Transverse colon (tissue), 4 donors: Measurements from ENCODE around the gene CDK5RAP1. TPM values are rescaled to one million over a fixed set of nuclear protein-coding genes. Genes with fewer than 3 reads are reported as not detected.

Source experiments
- DNase-seq: peaks from one replicate; pipeline ENCODE4 v3.0.0-alpha.2; 2019
- H3K27ac ChIP-seq, 4 donors: fragments of 200-600 bp; sonication (generic); 2 replicates each; pipeline ENCODE4 v1.5.1; 2016 to 2018; ENCODE audit warnings: inconsistent platforms in 4 of 4
- H3K27me3 ChIP-seq: fragments of 200-600 bp; sonication (generic); 2 replicates; pipeline ENCODE4 v1.5.1; 2017; ENCODE audit warnings: inconsistent platforms
- H3K36me3 ChIP-seq, 4 donors: fragments of 200-600 bp; sonication (generic); 2 replicates each; pipeline ENCODE4 v1.5.1; 2017 to 2019; ENCODE audit warnings: inconsistent platforms in 4 of 4
- H3K4me1 ChIP-seq, 4 donors: fragments of 200-600 bp; sonication (generic); 2 replicates each; pipeline ENCODE4 v1.5.1; 2017 to 2020; ENCODE audit warnings: inconsistent platforms in 4 of 4
- H3K4me3 ChIP-seq, 4 donors: fragments of 200-600 bp; sonication (generic); 1 replicate in 1 of 4; 2 replicates in 3 of 4; pipeline versions ENCODE4 v1.5.1 to v1.6.1; 2017 to 2019; ENCODE audit warnings: inconsistent platforms in 4 of 4
- H3K9me3 ChIP-seq, 2 donors: fragments of 200-600 bp; sonication (generic); 2 replicates each; pipeline ENCODE4 v1.5.1; 2017 to 2019; ENCODE audit warnings: inconsistent platforms in 2 of 2
- CTCF ChIP-seq, 5 experiments: fragments of 200-600 bp in 3 of 5; fragments of 450-650 bp in 2 of 5; sonication (generic) in 3 of 5; IDR thresholded peaks; 1 replicate in 2 of 5; 2 replicates in 3 of 5; pipeline ENCODE4 v1.5.1; 2016 to 2017; ENCODE audit warnings: antibody characterized with exemption in 5 of 5, inconsistent platforms in 3 of 5, mild to moderate bottlenecking in 2 of 5, moderate library complexity in 1 of 5
- EP300 ChIP-seq: sonication (generic); formaldehyde crosslinking; IDR thresholded peaks from one replicate; pipeline ENCODE4 v1.6.1; 2017; ENCODE audit warnings: antibody characterized with exemption, low read depth
- POLR2A ChIP-seq: fragments of 450-650 bp; IDR thresholded peaks from one replicate; pipeline ENCODE4 v1.6.1; 2016; ENCODE audit warnings: antibody characterized with exemption, mild to moderate bottlenecking, moderate library complexity
- POLR2AphosphoS5 ChIP-seq, 3 donors: sonication (generic); formaldehyde crosslinking; IDR thresholded peaks; one replicate each; pipeline ENCODE4 v1.6.1; 2016; ENCODE audit warnings: antibody characterized with exemption in 3 of 3
- WGBS, 2 donors: methylation state at CpG; one replicate each; pipeline ENCODE4 v1.1.5; 2018; ENCODE audit warnings: low coverage in 1 of 2; 5-methylcytosine and 5-hydroxymethylcytosine counted together
- in situ Hi-C, 4 donors: fragments of 200-750 bp; cut with MboI; loops; one replicate each; pipeline versions ENCODE4 v1.15.0 to v1.15.1; 2017; ENCODE audit warnings: low sequenced_read_pairs in 3 of 4, low pct_ligation_motif_present in 1 of 4, low pct_unique_long_range_greater_than_20kb in 1 of 4
- intact Hi-C: fragments of 100-400 bp; cut with DNase I; formaldehyde crosslinking; loops from one replicate; pipeline ENCODE4 v1.15.1; 2023; ENCODE audit warnings: low total_unique reads
- total RNA-seq, 4 donors: library from RNA; depleted of rRNA; stranded (reverse); fragments of >200 nt; gene quantifications; one replicate each; pipeline ENCODE4 v1.1.0, GENCODE V29; 2016

CDK5RAP1 gene
- total RNA-seq, 4 donors from 2014 or later, result 8.6 to 21.3 (median 20.3) TPM

DNA sequence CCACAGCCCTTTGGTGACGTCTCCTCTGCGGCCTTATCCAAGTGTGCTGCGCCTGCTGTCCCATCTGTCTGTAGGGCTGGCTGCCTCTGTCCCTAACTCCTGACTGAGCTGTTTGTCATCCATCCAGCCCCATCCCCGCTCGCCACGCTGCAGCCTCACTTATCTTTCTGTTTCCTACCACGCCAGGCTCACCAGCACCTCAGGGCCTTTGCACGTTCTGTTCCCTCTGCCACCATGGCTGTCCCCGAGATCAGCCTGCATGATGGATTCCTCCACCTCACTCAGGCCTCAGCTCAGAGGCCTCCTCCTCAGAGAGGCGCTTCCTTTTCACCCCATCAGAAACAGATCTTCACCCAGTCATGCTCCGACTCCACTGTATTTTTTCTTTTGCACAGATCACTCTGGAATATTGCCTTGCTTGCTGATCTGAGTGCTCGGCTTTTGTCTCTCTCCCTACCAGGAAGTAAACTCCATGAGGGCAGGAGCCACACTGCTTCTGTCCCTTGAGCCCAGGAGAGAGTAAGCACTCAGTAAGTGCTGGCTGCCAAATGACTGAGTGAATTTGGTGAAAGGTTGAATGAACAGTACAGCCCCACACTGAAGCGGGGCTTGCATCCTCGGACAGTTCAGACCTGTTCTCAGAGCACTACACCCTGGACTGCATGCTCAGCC, 83.8 kb downstream of the CDK5RAP1 start:
- TF ChIP-seq CTCF (IDR thresholded peaks at IDR 0.05) (no peak), POLR2AphosphoS5 (IDR thresholded peaks at IDR 0.05) (no peak), EP300 (no peak), POLR2A (no peak)
- H3K36me3 ChIP-seq, result no peaks in the 10 kb centered on the region
- 84 to 87% methylated on average over 8 to 14 of the region's 14 CpGs for WGBS, 2 donors
- no peak for DNase-seq
- in situ Hi-C loops (loop anchor here in 1 of 4 donors (25.0 kb wide), 1 partner anchor 405 kb away; no protein-coding TSS in a partner anchor), intact Hi-C loops (no loop called here)
- H3K27ac ChIP-seq, result no peak overlapping the region
- H3K4me1 ChIP-seq, result no peaks in the 10 kb centered on the region
- H3K9me3 ChIP-seq, result no peaks in the 10 kb centered on the region
- H3K27me3 ChIP-seq, result peaks cover 22% of the 10 kb centered on the region
- H3K4me3 ChIP-seq, result no peak overlapping the region

- peaks cover 21% of the 10 kb centered on the region for H3K27me3 ChIP-seq
- no peaks in the 10 kb centered on the region for H3K36me3 ChIP-seq
- H3K4me3 ChIP-seq, result no peak overlapping the region
- no peak for DNase-seq
- in situ Hi-C loops, result loop anchor here in 1 of 4 donors (25.0 kb wide), 1 partner anchor 405 kb away; no protein-coding TSS in a partner anchor
- no peak for TF ChIP-seq CTCF (IDR thresholded peaks at IDR 0.05)
- no peak for TF ChIP-seq EP300
- TF ChIP-seq POLR2A, result no peak
- no peak for TF ChIP-seq POLR2AphosphoS5 (IDR thresholded peaks at IDR 0.05)
- no peak overlapping the region for H3K27ac ChIP-seq
- no peaks in the 10 kb centered on the region for H3K9me3 ChIP-seq
- 84 to 100% methylated on average over 1 to 3 of the region's 3 CpGs for WGBS, 2 donors
- H3K4me1 ChIP-seq, result no peaks in the 10 kb centered on the region
- intact Hi-C loops, result no loop called here
Measured at GRCh38 chr20:33316958-33317357, 84.4 kb downstream of the CDK5RAP1 start.

DNA sequence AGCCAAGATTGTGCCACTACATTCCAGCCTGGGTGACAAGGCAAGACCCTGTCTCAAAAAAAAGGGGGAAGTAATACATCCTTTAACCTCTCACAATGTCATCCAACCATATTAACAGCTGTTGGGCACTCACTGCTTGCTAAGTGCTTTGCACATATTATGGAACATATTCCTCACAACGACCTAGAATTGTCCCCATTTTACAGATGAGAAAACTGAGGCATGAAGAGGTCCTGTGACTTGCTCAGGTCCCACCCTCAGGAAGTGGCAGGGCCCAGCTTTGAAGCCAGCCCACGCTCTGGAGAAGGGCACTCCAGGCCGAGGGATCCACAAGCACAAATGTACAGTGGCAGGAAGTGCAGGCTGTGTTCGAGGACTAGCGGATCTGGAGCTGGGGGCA, 85.0 kb downstream of the CDK5RAP1 start:
- DNase-seq, result no peak
- TF ChIP-seq POLR2AphosphoS5 (IDR thresholded peaks at IDR 0.05), result no peak
- no peak for TF ChIP-seq EP300
- H3K4me3 ChIP-seq, result no peak overlapping the region
- in situ Hi-C loops (loop anchor here in 1 of 4 donors (25.0 kb wide), 1 partner anchor 404 kb away; no protein-coding TSS in a partner anchor), intact Hi-C loops (no loop called here)
- no peak overlapping the region for H3K27ac ChIP-seq
- no peaks in the 10 kb centered on the region for H3K36me3 ChIP-seq
- no peaks in the 10 kb centered on the region for H3K4me1 ChIP-seq
- WGBS, 2 donors, result 76% methylated on average over 5 of the region's 5 CpGs; no CpG with 5 or more reads in 1 of the 2 donors
- H3K27me3 ChIP-seq, result peaks cover 17% of the 10 kb centered on the region
- H3K9me3 ChIP-seq, result no peaks in the 10 kb centered on the region

GRCh38 chr20:33313686-33314314, 87.5 kb downstream of the CDK5RAP1 start:
- DNase-seq, result no peak
- intact Hi-C loops, result no loop called here
- Histone ChIP-seq H3K27me3 (peaks cover 8% of the 10 kb centered on the region), H3K4me3 (no peak overlapping the region), H3K9me3 (no peaks in the 10 kb centered on the region), H3K27ac (no peak overlapping the region), H3K36me3 (no peaks in the 10 kb centered on the region), H3K4me1 (no peaks in the 10 kb centered on the region)
- WGBS, 2 donors, result 80 to 81% methylated on average over 1 to 7 of the region's 7 CpGs
- no peak for TF ChIP-seq POLR2A
- TF ChIP-seq CTCF (IDR thresholded peaks at IDR 0.05), result no peak
- in situ Hi-C loops, result loop anchor here in 1 of 4 donors (25.0 kb wide), 1 partner anchor 401 kb away; no protein-coding TSS in a partner anchor
